ENCODE measurements around the gene DUSP1.
"Not testable (repeated sequence)": the region's sequence is repeated elsewhere in the genome, so short reads cannot be mapped to it uniquely, and the experiment has no call there.

The DUSP1 gene

DNA sequence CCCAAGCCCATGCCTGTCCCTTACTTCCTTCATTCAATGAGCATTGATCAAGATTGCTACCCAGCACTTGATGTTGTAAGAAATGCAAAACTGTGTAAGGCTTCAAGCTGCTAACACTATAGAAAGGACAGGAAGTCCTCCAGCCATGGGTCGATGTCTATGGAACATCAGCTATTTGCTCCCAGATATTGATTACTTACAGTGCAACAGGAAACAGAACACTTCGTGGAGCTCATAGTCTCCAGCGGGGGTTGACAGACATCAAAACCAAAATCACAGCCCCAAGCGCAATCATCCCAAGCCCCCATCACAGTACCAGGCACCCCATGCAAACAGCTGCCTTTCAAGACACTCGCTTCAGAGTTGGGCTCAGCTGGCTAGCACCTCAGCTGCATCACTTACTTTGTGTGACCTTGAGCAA, 26.8 kb upstream of the DUSP1 start:
- no peak for DNase-seq

DNA sequence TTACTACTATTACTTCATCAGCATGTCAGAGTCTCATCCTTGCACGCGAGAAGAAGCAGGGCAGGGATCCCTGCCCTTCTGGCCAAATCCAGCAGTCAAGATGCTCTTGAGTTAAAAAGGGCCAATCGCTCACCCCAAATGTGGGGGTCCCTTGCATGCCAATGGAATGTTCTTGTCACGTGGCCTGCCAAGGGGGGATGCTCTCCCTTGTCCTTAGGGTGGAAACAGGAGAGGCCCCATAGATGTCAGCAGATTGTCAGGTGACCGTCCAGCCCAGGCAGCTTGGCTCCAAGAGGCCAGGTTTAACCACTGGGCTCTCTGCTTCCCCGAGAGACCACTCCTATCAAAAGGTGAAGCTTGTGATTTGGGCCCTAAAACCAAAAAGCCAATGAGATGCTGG, 25.3 kb upstream of the DUSP1 start:
- no peak for DNase-seq

DNA sequence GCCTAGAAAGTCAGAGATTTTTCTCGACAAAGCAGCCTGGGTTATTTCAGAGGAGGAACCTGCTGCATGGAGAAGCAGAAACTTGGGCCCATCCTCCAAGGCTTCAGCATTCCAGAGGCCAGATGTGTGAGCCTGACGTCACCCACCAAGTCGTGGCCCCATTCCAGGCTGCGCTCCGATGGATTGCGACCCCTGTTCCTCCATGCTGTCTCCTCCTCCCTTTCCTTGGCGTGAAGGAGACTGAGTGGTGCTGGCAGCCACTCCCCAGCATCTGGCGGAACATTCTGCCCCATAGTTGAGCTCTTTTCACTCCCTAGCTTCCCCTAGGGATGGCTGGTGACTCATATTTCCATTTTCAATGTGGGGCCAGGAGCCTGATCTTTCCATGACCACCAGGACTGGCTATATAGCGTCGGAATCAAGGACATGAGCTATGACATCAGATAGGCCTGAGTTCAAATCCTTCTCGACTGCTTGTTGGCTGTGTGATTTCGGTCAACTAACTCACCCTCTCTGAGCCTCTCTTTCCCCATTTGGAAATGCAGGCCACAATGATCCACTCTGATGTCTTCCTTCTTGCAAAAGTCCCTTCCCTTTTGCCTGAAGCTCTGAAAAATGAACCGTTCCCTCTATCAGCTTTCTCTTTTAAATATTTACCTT, 24.5 kb upstream of the DUSP1 start:
- no peak for DNase-seq

DNA sequence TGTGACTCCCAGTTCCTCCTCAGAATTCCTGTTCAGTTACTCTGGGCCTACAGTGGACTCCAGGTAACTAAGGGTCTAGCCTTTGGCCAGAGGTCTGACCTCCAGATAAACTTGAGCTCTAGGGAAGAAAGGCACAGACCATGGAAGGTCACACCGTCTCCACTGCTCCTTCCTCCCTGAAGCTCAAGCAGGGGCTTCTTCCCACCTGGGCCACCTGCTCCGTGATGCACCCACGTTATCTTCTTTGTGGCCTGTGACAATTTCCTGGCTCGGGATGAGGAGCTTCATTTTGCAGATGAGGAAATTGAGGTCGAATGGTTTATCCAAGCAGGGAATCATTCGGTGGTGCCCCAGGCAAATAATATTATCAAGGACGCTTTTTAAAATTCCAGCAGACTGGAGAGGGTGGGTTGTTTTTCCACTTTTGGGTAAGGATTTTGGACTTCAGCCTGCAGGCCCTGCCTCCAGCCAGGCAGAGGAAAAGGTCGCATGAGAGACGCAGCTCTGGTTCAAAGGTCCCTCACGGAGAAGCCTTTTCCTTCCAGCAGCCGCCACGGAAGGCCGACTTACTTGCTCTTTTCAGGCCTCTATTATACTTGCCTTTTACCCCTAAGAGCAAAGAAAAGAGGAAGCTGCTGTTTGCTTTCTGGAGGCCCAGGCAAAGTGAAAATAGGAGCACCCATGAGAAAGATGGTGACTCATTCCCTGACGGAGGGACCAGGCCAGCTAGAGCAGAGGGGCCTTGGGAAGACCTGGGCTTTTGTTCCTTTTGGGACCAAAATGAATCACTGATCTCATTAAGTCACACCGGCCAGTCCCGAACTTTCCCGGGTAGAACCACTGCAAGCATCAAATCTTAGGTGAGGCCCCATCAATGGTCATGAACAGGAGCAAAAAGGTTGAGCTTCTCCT, 22.8 kb upstream of the DUSP1 start:
- DNase-seq: no peak

DNA sequence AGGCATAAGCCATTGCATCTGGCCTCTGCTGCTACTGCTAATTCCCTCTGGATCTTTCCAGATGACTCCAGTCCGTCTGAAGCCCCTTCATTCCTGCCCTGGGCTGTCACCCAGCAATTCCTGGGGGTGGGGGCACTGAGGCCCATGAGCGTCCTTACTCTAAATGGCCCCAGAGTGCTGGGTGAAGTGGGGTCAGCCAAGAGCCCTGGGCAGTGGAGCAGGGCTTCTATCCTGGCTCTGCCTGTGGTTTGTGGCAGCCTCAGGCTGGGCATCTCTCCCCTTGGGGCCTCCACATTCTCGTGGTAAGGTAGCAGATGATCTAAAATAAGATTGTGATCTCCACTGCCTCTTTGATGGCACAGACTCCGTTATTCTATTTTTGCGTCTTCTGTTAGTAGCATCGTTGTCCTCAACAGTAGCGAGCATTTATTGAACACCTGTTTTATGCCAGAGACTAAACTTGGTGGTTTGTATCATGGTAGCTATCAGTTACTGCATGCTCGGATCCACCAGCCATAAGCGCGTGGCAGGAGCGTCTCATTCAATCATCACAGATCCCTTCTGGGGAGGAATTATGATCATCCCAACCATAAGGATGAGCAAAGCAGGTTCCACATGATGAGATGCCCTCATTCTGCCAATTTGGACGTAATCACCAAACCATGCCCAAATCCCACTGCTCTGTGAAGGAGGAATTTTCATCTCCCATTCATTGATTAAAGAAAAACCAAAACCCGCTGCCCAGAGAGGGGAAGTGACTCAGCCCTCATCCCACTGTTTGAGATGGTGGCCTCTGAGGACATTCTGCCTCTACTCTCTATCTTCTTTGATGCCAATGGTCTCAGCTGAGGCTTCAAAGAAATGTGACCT, 21.9 kb upstream of the DUSP1 start:
- no peak for DNase-seq

DNA sequence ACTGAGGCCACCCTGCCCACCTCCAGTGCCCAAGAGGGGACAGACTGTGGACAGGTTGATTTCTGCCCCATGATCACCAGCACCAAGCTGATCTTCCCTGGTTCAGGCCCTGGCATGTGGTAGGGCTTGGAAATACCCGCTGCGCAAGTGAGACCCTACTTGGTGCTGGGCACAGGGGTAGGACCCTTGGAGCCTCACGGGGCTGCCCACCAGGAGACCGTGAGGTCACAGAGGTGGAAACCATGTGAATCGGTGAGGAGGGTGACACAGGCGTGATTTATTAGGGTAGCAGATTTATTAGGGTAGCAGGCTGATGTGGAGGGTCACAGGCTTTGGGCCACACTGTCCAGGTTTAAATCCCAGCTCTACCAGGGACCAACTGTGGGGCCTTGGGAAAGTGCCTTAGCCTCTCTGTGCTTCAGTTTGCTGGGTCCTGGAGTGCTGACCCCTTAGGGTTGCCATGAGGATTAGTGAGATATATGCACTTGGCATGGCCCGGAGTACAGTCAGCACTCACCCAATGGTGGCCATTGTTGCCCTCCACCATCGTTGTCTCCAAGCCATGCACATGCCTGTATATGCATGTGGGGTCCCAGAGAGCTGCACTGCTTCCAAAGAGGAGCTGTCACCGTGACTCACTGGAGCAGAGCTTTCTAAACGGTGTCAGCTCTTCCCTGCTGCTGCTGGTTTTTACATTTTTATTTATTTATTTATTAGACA, 20.9 kb upstream of the DUSP1 start:
- no peak for DNase-seq

DNA sequence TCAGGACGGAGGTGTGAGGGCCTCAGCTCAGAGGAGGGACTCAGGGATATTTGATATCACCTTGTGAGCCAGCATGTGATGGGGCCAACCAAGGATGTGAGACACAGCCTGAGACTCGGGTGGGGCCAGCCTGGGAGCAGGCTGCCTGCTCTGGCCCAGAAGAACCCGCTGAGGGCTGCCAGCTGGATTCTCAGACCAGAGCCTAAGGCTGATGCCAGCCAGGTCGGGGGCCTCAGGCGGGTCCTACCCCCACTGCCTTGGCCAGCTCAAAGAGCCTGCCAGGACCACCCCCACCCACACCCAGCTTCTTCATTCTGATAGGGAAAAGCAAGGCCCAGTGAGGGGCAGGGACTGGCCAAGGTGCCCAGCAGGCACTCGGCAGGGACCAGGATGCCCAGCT, 20.3 kb upstream of the DUSP1 start:
- no peak for DNase-seq

DNA sequence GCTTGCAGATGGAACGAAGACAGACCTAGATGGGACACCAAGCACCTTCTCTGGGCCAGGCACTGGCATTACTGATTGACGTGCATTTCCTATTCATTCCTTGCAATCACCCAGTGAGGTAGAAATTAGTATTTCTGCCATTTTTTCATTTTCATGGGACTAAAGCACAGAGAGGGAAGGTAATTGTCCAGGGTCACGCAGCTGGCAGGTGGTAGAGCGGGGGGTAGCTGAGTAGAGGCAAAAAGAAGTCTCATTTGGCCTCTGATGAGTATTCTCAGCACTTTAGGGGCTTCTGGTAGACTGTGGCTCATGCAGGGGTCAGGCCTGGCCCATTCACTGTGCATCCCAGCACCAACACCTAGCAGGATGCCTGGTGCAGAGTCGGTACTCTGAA, 19.5 kb upstream of the DUSP1 start:
- DNase-seq: no peak

DNA sequence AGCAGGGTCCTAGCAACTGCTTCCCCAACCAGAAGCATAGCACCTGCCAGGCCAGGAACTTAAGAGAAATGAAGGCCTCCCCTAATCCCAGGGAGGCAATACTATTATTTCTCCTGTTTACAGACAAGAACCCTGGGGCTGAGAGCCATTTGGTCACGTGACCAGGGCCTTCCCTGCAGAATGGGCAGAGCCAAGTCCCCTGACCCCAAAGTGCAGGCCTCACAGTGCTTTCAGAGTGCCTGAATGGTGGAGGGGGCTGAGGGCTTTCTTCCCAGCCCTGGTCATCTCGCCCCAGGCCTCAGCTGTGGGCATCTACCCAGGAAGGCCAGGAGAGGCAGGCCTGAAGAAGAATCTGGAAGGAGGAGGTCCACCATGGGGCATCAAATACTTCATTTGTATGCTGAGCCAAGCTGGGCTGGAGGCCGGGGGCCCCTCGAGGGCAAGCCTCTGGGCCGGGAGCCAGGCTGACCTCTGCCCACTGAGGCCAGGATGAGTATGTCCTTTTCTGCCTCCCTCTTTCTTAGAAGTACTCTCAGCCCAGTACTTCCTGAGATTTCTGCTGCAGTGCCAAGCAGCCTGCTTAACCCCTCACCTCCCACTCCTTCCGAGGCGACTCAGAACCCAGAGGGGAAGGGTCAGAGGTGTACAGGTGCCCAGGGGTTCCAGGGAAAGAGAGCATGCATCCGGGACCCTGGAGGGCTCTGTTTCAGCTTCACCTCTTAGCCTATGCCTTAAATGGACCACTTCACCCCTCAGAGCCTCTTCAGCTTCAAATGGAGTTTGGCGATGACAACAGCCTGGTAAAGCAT, 18.9 kb upstream of the DUSP1 start:
- no peak for DNase-seq

DNA sequence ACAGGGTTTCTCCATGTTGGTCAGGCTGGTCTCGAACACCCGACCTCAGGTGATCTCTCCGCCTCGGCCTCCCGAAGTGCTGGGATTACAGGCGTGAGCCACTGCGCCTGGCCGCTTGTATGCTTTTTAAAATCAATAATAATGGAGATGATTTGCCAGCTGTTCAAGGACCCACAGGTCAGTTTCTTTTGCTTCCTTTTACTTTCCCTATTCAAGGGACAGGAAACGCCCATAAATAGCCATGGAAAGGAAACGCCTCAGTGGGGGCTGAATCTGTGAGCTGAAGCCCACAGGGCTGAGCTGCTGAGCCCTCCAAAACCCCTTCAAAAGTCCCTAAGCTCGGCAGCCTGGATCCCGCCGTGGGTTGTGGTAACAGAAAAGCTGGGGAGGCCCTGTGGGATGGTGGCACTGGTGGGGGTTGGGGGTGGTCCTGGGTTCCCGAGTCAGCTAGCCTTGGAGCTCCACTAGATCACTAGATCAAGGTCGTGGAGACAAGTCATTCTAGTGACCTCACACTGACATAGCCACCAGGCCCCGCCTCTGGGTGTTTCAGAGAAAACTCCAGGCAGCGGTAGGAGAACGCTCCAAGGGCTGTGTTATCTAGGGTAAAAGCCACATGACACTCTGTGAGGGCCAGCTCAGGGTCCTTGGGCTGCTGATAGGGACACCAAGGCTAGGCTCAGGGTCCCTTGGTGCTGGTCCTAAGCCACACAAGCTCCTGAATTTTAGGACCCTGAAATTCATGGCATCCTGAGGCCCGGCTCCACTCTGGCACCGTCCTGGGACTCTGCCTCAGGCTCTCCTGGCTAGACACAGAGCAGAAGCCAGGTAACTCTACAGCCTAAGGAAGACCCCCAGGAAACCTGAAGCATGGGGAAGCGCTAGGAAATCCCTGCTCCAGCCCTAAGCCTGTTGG, 18.0 kb upstream of the DUSP1 start:
- DNase-seq: no peak

DNA sequence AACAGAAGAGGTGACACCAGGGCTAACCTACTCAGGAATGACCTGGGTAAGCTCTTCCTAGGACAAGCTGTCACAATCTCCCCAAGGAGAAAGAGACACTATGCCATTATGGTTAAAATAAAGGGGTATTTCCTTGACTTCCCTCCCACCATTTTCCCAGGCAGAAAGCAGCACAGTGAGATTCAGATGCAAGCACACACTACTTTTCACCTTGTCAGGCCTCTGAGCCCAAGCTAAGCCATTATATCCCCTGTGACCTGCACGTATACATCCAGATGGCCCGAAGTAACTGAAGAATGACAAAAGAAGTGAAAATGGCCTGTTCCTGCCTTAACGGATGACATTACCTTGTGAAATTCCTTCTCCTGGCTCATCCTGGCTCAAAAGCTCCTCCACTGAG, 16.5 kb upstream of the DUSP1 start:
- DNase-seq: not testable (repeated sequence)

DNA sequence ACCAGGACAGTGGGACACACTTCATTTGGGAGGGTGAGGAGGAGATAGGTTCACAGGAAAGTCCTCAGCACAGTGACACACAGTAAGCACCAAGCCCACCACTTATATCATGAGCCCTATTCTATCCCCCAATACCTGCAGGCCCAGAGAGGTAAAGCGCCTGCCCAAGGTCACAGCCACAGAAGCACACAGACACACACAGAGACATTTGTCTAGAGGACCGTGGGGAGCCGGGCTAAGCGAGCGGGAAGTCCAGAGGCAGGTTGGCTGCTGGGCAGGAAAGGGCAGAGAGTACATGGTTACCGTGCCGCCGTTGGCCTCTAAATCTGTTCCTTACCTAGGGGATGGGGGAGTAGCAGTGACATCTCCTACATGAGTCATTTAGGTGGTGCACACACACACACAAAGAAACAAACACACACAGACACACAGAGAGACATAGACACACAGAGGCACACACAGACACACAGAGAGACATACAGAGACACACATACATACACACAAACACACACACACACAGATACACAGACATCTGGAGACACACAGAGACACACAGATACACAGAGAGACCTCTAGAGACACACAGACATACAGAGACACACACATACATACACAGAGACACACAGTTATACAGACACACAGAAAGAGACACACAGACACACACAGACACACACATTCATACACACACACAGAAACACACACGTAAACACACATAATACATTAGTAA, 15.9 kb upstream of the DUSP1 start:
- no peak for DNase-seq

DNA sequence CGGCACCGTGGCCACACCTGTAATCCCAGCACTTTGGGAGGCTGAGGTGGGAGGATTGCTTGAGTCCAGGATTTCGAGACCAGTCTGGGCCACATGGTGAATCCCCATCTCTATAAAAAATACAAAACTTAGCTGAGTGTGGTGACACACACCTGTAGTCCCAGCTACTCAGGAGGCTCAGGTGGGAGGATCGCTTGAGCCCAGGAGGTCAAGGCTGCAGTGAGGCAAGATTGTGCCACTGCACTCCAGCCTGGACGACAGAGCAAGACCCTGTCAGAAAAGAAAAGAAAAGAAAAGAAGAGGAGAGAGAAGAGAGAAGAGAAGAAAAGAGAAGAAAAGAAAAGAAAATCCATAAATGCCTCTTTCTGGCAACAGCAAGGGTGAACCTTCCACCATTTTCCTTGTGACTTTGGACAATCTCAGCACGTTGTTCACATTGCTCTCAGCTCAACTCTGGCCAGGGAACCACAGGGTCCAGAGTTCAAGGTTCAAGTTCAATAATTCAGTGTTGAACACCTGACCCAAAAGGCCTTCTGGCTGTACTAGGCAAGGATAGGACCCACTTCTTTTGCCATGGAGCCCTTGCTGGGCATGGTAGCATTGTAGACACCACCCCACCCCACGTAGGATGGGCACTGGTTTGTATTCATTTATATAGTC, 14.6 kb upstream of the DUSP1 start:
- no peak for DNase-seq

DNA sequence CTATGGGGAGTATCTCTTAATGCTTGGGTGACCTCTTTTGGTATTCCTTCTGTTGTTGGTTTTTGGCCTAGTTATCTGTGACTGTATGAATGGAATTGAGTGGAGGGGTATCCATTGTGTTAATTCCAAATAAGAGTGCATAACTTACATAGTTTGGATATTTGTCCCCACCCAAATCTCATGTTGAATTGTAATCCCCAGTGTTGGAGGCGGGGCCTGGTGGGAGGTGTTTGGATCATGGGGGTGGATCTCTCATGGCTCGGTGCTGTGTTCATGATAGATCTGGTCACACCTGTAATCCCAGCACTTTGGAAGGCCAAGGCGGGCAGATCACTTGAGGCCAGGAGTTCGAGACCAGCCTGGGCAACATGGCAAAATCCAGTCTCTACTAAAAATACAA, 13.2 kb upstream of the DUSP1 start:
- not testable (repeated sequence) for DNase-seq

DNA sequence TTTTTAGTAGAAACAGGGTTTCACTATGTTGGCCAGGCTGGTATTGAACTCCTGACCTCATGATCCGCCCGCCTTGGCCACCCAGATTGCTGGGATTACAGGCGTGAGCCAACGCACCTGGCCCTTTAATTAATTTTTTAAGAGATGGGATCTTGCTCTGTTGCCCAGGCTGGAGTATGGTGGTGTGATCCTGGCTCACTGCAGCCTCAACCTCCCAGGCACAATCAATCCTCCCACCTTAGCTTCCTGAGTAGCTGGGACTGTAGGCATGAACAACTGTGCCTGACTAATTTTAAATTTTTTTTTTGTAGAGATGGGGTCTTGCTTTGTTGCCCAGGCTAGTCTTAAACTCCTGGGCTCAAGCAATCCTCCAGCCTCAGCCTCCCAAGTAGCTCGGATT, 12.3 kb upstream of the DUSP1 start:
- not testable (repeated sequence) for DNase-seq

DNA sequence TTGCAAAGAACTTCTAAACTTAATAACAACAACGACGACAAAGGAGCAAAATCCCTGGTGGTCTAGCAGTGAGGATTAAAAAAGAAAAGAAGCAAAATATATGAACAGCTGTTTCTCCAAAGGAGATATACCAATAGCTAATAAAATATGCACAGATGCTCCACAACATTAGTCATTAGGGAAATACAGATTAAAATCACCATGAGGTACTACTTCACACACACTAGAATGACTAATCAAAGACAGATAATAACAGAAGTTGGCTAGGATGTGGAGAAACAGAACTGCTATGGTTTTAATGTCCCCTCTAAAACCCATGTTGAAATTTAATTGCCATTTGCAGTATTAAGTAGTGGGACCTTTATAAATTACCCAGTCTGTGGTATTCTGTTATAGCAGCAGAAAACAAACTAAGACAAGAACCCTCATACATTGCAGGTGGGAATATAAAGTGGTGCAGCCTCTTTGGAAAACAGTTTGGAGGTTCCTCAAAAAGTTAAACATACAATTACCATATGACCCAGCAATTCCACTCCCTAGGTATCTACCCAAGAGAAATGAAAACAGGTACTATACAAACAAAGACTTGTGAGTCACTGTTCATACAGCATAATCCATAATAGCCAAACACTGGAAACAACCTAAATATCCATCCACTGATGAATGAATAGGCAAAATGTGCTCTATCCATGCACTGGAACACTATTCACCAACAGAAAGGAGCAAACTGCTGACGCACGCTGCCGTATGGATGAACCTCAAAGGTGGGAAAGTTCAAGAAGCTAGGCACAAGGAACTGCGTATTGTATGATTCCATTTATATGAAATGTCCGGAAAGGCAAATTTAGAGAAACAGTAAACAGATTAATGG, 11.4 kb upstream of the DUSP1 start:
- no peak for DNase-seq

DNA sequence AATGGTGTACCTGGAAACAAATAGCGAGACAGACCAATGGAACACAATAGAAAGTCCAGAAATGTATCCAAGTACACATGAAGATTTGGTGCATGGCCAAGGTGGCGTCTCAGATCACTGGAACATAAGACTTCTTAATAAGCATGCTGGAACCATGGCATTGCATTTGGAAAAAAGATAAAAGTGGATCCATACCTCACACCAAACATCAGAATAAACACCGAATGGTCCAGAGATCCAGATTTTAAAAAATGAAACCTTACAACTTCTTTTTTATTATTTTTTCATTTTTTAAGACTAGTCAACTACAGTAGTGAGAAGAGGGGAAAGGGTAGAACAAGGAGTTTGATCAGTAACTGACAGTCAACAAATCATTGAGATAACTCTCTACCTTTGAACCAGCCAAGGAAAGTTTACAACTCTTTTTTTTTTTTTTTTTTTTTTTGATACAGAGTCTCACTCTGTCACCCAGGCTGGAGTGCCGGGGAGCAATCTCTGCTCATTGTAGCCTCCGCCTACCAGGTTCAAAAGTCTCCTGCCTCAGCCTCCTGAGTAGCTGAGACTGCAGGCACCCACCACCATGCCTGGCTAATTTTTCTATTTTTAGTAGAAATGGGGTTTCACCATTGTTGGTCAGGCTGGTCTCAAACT, 8.8 kb upstream of the DUSP1 start:
- no peak for DNase-seq

Data from T-helper 9 cell (primary cell).